GM23338 (cell line): ENCODE results near the gene TNFSF8. TPM values are rescaled to one million over a fixed set of nuclear protein-coding genes. Genes with fewer than 3 reads are reported as not detected.

Source experiments
- ATAC-seq: fragments of 200-7000 bp; cut with Tn5 transposase; 3 replicates; pipeline ENCODE4 v1.9.1; 2020
- DNase-seq: peaks from one replicate; pipeline ENCODE4 v3.0.0-alpha.2; 2015; ENCODE audit warnings: low spot score
- H2AFZ ChIP-seq: fragments of 200-600 bp; sonication (generic); 2 replicates; pipeline ENCODE4 v1.8.0; 2016; ENCODE audit warnings: antibody characterized with exemption, mild to moderate bottlenecking, moderate library complexity
- H3F3A ChIP-seq: fragments of 200-600 bp; sonication (generic); replicated peaks from 2 replicates; pipeline ENCODE4 v1.8.0; 2017; ENCODE audit warnings: antibody characterized with exemption, mixed run types, low read depth
- H3K27ac ChIP-seq: fragments of 200-600 bp; sonication (generic); 2 replicates; pipeline ENCODE4 v1.6.1; 2016; ENCODE audit warnings: low read depth
- H3K27me3 ChIP-seq: fragments of 200-600 bp; sonication (generic); 2 replicates; pipeline ENCODE4 v1.8.0; 2016; ENCODE audit warnings: mild to moderate bottlenecking, mixed run types, moderate library complexity; ENCODE audit not compliant: insufficient read depth
- H3K36me3 ChIP-seq: fragments of 200-600 bp; sonication (generic); 2 replicates; pipeline ENCODE4 v1.8.0; 2016; ENCODE audit warnings: mild to moderate bottlenecking; ENCODE audit not compliant: insufficient read depth
- H3K4me1 ChIP-seq: fragments of 200-600 bp; sonication (generic); 2 replicates; pipeline ENCODE4 v1.8.0; 2016; ENCODE audit warnings: mild to moderate bottlenecking, moderate library complexity; ENCODE audit not compliant: insufficient read depth
- H3K4me2 ChIP-seq: fragments of 200-600 bp; sonication (generic); 2 replicates; pipeline ENCODE4 v1.7.1; 2017; ENCODE audit warnings: mixed run types
- H3K4me3 ChIP-seq: fragments of 200-600 bp; sonication (generic); 2 replicates; pipeline ENCODE4 v1.6.1; 2016; ENCODE audit warnings: mixed run types
- H3K79me2 ChIP-seq: fragments of 200-600 bp; sonication (generic); replicated peaks from 2 replicates; pipeline ENCODE4 v1.8.0; 2017; ENCODE audit warnings: mild to moderate bottlenecking; ENCODE audit not compliant: insufficient read depth
- H3K9me2 ChIP-seq: fragments of 200-600 bp; sonication (generic); 2 replicates; pipeline ENCODE4 v1.8.0; 2017; ENCODE audit not compliant: insufficient read depth
- H4K20me1 ChIP-seq: fragments of 200-600 bp; sonication (generic); replicated peaks from 2 replicates; pipeline ENCODE4 v1.8.0; 2017; ENCODE audit warnings: mild to moderate bottlenecking; ENCODE audit not compliant: insufficient read depth
- H3K27ac Mint-ChIP-seq: 2 replicates; pipeline ENCODE4 v1.8.0; 2020; ENCODE audit warnings: inconsistent platforms, mild to moderate bottlenecking, moderate library complexity, mixed read lengths
- H3K27me3 Mint-ChIP-seq: 3 replicates; pipeline ENCODE4 v1.8.0; 2022; ENCODE audit warnings: low read depth, mild to moderate bottlenecking, moderate library complexity, mixed read lengths, inconsistent platforms; ENCODE audit not compliant: insufficient read depth, poor library complexity
- H3K36me3 Mint-ChIP-seq: 3 replicates; pipeline ENCODE4 v1.8.0; 2021; ENCODE audit warnings: low read depth, mild to moderate bottlenecking, inconsistent platforms, moderate library complexity, mixed read lengths
- H3K4me1 Mint-ChIP-seq: 3 replicates; pipeline ENCODE4 v1.8.0; 2020; ENCODE audit warnings: mild to moderate bottlenecking, inconsistent platforms, mixed read lengths
- H3K4me3 Mint-ChIP-seq: 3 replicates; pipeline ENCODE4 v1.8.0; 2021; ENCODE audit warnings: moderate library complexity, mild to moderate bottlenecking, inconsistent platforms, mixed read lengths
- H3K9me3 Mint-ChIP-seq: 3 replicates; pipeline ENCODE4 v1.8.0; 2020; ENCODE audit warnings: moderate library complexity, mild to moderate bottlenecking, inconsistent platforms, mixed read lengths
- CREB1 ChIP-seq: fragments of 250-450 bp; sonication (Bioruptor Pico); IDR thresholded peaks from 2 replicates; pipeline ENCODE4 v1.5.0; 2020; ENCODE audit warnings: low read depth, mild to moderate bottlenecking, moderate library complexity
- EZH2 ChIP-seq: fragments of 200-600 bp; sonication (generic); IDR thresholded peaks from one replicate; pipeline ENCODE4 v1.8.0; 2017; ENCODE audit warnings: antibody characterized with exemption, mild to moderate bottlenecking, low read depth; ENCODE audit not compliant: unreplicated experiment
- EZH2phosphoT487 ChIP-seq: fragments of 200-600 bp; sonication (generic); IDR thresholded peaks from one replicate; pipeline ENCODE4 v1.8.1; 2018; ENCODE audit warnings: antibody characterized with exemption; ENCODE audit not compliant: unreplicated experiment
- JUNB ChIP-seq: IDR thresholded peaks from one replicate; pipeline ENCODE4 v1.6.1; 2016; ENCODE audit warnings: antibody characterized with exemption; ENCODE audit not compliant: unreplicated experiment
- POLR2AphosphoS5 ChIP-seq: IDR thresholded peaks from 2 replicates; pipeline ENCODE4 v1.6.1; 2016; ENCODE audit warnings: antibody characterized with exemption, low read depth
- STAT1 ChIP-seq: IDR thresholded peaks from one replicate; pipeline ENCODE4 v1.6.1; 2016; ENCODE audit warnings: antibody characterized with exemption; ENCODE audit not compliant: unreplicated experiment
- ZNF114 ChIP-seq: fragments of 250-450 bp; sonication (Bioruptor Pico); IDR thresholded peaks from 2 replicates; pipeline ENCODE4 v1.5.0; 2020; ENCODE audit warnings: mild to moderate bottlenecking, moderate library complexity
- ZNF331 ChIP-seq: fragments of 250-450 bp; sonication (Bioruptor Pico); IDR thresholded peaks from 2 replicates; pipeline ENCODE4 v1.5.0; 2020; ENCODE audit warnings: low read depth, mild to moderate bottlenecking, moderate library complexity
- polyA plus RNA-seq: library from polyadenylated mRNA; unstranded; fragments of >200 nt; fragmentation: Nextera tagmentation; extraction: Ambion mirVana; gene quantifications from 2 replicates; pipeline ENCODE4 v1.2.1, GENCODE V29; 2016
- total RNA-seq: library from RNA; depleted of rRNA; stranded (reverse); fragments of >200 nt; shearing (Covaris generic); gene quantifications from 2 replicates; pipeline ENCODE4 v1.2.3, GENCODE V29; 2014
- TF ChIP-seq, protein P1 (sequence below), 2 experiments: fragments of 200-600 bp in 1 of 2; sonication (generic) in 1 of 2; conservative IDR thresholded peaks; 2 replicates each; pipeline versions ENCODE4 v1.5.1 to v1.6.1; 2016 to 2017; ENCODE audit warnings: antibody characterized with exemption in 2 of 2, low read depth in 2 of 2, mild to moderate bottlenecking in 2 of 2, moderate library complexity in 1 of 2
- TF ChIP-seq, protein P2 (sequence below): fragments of 250-450 bp; sonication (Bioruptor Pico); IDR thresholded peaks from 2 replicates; pipeline ENCODE4 v1.5.0; 2020; ENCODE audit warnings: mild to moderate bottlenecking, moderate library complexity
- TF ChIP-seq, protein P3 (sequence below): IDR thresholded peaks from 2 replicates; pipeline ENCODE4 v1.6.1; 2016; ENCODE audit warnings: antibody characterized with exemption
- TF ChIP-seq, protein P4 (sequence below): IDR thresholded peaks from one replicate; pipeline ENCODE4 v1.6.1; 2018; ENCODE audit warnings: antibody characterized with exemption; ENCODE audit not compliant: unreplicated experiment

TNFSF8 gene
- total and polyA plus RNA-seq, 2 experiments from 2014 or later: not detected

DNA sequence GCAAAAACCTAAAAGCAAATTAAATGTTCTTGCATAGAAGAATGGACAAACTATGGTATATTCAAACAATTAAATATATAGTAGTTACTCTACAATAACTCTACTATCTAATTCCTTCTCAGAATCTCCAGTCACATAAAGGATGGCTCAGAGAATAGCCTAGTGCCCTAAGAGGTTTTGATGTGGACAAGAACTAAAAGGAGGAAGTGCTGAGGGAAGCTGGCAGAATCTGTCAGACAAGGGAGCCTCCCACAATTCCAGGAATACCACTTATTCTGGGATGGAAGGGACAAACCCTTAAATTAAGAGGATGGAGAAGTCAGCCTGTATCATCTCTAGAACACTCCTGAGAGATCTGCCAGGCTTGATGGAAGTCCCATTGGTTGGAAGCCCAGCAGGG lies 30.4 kb downstream of the TNFSF8 start:
- H3K79me2 ChIP-seq: no peaks in the 10 kb centered on the region
- no peaks in the 10 kb centered on the region for H3K9me2 ChIP-seq
- no peak overlapping the region for H3K4me2 ChIP-seq
- H3K27ac ChIP-seq: no peak overlapping the region
- H3K4me1 ChIP-seq: no peaks in the 10 kb centered on the region; the same call in 1 of the 2 replicates
- peaks cover 6% of the 10 kb centered on the region for H3K4me1 Mint-ChIP-seq
- ATAC-seq (no peak), DNase-seq (no peak)
- H3F3A ChIP-seq: no peaks in the 10 kb centered on the region
- TF ChIP-seq ZNF114 (CRISPR knock-in tag) (no peak), EZH2phosphoT487 (no peak), EZH2 (no peak), STAT1 (no peak), ZNF331 (CRISPR knock-in tag) (no peak), POLR2AphosphoS5 (no peak), CREB1 (no peak), JUNB (no peak)
- TF ChIP-seq, protein P1, sequence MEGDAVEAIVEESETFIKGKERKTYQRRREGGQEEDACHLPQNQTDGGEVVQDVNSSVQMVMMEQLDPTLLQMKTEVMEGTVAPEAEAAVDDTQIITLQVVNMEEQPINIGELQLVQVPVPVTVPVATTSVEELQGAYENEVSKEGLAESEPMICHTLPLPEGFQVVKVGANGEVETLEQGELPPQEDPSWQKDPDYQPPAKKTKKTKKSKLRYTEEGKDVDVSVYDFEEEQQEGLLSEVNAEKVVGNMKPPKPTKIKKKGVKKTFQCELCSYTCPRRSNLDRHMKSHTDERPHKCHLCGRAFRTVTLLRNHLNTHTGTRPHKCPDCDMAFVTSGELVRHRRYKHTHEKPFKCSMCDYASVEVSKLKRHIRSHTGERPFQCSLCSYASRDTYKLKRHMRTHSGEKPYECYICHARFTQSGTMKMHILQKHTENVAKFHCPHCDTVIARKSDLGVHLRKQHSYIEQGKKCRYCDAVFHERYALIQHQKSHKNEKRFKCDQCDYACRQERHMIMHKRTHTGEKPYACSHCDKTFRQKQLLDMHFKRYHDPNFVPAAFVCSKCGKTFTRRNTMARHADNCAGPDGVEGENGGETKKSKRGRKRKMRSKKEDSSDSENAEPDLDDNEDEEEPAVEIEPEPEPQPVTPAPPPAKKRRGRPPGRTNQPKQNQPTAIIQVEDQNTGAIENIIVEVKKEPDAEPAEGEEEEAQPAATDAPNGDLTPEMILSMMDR (conservative IDR thresholded peaks at IDR 0.05; ENCODE audit: low read depth in 2 of 2): no peak
- TF ChIP-seq, protein P2, sequence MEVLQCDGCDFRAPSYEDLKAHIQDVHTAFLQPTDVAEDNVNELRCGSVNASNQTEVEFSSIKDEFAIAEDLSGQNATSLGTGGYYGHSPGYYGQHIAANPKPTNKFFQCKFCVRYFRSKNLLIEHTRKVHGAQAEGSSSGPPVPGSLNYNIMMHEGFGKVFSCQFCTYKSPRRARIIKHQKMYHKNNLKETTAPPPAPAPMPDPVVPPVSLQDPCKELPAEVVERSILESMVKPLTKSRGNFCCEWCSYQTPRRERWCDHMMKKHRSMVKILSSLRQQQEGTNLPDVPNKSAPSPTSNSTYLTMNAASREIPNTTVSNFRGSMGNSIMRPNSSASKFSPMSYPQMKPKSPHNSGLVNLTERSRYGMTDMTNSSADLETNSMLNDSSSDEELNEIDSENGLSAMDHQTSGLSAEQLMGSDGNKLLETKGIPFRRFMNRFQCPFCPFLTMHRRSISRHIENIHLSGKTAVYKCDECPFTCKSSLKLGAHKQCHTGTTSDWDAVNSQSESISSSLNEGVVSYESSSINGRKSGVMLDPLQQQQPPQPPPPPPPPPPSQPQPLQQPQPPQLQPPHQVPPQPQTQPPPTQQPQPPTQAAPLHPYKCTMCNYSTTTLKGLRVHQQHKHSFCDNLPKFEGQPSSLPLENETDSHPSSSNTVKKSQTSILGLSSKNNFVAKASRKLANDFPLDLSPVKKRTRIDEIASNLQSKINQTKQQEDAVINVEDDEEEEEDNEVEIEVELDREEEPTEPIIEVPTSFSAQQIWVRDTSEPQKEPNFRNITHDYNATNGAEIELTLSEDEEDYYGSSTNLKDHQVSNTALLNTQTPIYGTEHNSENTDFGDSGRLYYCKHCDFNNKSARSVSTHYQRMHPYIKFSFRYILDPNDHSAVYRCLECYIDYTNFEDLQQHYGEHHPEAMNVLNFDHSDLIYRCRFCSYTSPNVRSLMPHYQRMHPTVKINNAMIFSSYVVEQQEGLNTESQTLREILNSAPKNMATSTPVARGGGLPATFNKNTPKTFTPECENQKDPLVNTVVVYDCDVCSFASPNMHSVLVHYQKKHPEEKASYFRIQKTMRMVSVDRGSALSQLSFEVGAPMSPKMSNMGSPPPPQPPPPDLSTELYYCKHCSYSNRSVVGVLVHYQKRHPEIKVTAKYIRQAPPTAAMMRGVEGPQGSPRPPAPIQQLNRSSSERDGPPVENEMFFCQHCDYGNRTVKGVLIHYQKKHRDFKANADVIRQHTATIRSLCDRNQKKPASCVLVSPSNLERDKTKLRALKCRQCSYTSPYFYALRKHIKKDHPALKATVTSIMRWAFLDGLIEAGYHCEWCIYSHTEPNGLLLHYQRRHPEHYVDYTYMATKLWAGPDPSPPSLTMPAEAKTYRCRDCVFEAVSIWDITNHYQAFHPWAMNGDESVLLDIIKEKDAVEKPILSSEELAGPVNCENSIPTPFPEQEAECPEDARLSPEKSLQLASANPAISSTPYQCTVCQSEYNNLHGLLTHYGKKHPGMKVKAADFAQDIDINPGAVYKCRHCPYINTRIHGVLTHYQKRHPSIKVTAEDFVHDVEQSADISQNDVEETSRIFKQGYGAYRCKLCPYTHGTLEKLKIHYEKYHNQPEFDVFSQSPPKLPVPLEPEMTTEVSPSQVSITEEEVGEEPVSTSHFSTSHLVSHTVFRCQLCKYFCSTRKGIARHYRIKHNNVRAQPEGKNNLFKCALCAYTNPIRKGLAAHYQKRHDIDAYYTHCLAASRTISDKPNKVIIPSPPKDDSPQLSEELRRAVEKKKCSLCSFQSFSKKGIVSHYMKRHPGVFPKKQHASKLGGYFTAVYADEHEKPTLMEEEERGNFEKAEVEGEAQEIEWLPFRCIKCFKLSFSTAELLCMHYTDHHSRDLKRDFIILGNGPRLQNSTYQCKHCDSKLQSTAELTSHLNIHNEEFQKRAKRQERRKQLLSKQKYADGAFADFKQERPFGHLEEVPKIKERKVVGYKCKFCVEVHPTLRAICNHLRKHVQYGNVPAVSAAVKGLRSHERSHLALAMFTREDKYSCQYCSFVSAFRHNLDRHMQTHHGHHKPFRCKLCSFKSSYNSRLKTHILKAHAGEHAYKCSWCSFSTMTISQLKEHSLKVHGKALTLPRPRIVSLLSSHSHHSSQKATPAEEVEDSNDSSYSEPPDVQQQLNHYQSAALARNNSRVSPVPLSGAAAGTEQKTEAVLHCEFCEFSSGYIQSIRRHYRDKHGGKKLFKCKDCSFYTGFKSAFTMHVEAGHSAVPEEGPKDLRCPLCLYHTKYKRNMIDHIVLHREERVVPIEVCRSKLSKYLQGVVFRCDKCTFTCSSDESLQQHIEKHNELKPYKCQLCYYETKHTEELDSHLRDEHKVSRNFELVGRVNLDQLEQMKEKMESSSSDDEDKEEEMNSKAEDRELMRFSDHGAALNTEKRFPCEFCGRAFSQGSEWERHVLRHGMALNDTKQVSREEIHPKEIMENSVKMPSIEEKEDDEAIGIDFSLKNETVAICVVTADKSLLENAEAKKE: no peak
- TF ChIP-seq, protein P3, sequence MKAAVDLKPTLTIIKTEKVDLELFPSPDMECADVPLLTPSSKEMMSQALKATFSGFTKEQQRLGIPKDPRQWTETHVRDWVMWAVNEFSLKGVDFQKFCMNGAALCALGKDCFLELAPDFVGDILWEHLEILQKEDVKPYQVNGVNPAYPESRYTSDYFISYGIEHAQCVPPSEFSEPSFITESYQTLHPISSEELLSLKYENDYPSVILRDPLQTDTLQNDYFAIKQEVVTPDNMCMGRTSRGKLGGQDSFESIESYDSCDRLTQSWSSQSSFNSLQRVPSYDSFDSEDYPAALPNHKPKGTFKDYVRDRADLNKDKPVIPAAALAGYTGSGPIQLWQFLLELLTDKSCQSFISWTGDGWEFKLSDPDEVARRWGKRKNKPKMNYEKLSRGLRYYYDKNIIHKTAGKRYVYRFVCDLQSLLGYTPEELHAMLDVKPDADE: no peak
- TF ChIP-seq, protein P4, sequence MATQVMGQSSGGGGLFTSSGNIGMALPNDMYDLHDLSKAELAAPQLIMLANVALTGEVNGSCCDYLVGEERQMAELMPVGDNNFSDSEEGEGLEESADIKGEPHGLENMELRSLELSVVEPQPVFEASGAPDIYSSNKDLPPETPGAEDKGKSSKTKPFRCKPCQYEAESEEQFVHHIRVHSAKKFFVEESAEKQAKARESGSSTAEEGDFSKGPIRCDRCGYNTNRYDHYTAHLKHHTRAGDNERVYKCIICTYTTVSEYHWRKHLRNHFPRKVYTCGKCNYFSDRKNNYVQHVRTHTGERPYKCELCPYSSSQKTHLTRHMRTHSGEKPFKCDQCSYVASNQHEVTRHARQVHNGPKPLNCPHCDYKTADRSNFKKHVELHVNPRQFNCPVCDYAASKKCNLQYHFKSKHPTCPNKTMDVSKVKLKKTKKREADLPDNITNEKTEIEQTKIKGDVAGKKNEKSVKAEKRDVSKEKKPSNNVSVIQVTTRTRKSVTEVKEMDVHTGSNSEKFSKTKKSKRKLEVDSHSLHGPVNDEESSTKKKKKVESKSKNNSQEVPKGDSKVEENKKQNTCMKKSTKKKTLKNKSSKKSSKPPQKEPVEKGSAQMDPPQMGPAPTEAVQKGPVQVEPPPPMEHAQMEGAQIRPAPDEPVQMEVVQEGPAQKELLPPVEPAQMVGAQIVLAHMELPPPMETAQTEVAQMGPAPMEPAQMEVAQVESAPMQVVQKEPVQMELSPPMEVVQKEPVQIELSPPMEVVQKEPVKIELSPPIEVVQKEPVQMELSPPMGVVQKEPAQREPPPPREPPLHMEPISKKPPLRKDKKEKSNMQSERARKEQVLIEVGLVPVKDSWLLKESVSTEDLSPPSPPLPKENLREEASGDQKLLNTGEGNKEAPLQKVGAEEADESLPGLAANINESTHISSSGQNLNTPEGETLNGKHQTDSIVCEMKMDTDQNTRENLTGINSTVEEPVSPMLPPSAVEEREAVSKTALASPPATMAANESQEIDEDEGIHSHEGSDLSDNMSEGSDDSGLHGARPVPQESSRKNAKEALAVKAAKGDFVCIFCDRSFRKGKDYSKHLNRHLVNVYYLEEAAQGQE: no peak
- no peak overlapping the region for H3K4me3 ChIP-seq
- H3K4me3 Mint-ChIP-seq: no peak overlapping the region
- no peaks in the 10 kb centered on the region for H3K36me3 Mint-ChIP-seq
- no peaks in the 10 kb centered on the region for H3K9me3 Mint-ChIP-seq
- no peak overlapping the region for H2AFZ ChIP-seq
- H3K27ac Mint-ChIP-seq: no peak overlapping the region
- peaks cover 3% of the 10 kb centered on the region for H3K27me3 Mint-ChIP-seq
- H4K20me1 ChIP-seq: no peaks in the 10 kb centered on the region
- H3K36me3 ChIP-seq: no peaks in the 10 kb centered on the region
- H3K27me3 ChIP-seq: no peaks in the 10 kb centered on the region
